Neutrophil (primary cell): ENCODE results near the gene LHX8.

Experiments used
- H3K27ac ChIP-seq: fragments of 200-600 bp; sonication (generic); 2 replicates; pipeline ENCODE4 v1.5.1; 2016; ENCODE audit warnings: mild to moderate bottlenecking, moderate library complexity
- H3K27me3 ChIP-seq: fragments of 200-600 bp; sonication (generic); 2 replicates; pipeline ENCODE4 v1.6.0; 2016; ENCODE audit warnings: mild to moderate bottlenecking
- H3K36me3 ChIP-seq: fragments of 200-600 bp; sonication (generic); 2 replicates; pipeline ENCODE4 v1.5.1; 2017
- H3K4me1 ChIP-seq, 2 experiments: fragments of 200-600 bp in 1 of 2; sonication (generic) in 1 of 2; 1 replicate in 1 of 2; 2 replicates in 1 of 2; pipeline versions ENCODE4 v1.5.1 to v1.6.1; 2013 to 2016; ENCODE audit warnings: low read depth in 1 of 2, low read length in 1 of 2, mild to moderate bottlenecking in 1 of 2, moderate library complexity in 1 of 2; ENCODE audit not compliant: control insufficient read depth in 1 of 2, insufficient read depth in 1 of 2
- H3K4me3 ChIP-seq, 2 experiments: fragments of 200-600 bp in 1 of 2; sonication (generic) in 1 of 2; 1 replicate in 1 of 2; 2 replicates in 1 of 2; pipeline ENCODE4 v1.5.1; 2013 to 2016; ENCODE audit warnings: low read depth in 1 of 2, low read length in 1 of 2, mild to moderate bottlenecking in 1 of 2, moderate library complexity in 1 of 2
- H3K9me3 ChIP-seq: fragments of 200-600 bp; sonication (generic); 2 replicates; pipeline ENCODE4 v1.5.1; 2016
- CTCF ChIP-seq: fragments of 200-600 bp; sonication (generic); IDR thresholded peaks from 2 replicates; pipeline ENCODE4 v1.5.1; 2016; ENCODE audit warnings: antibody characterized with exemption

The LHX8 gene

DNA sequence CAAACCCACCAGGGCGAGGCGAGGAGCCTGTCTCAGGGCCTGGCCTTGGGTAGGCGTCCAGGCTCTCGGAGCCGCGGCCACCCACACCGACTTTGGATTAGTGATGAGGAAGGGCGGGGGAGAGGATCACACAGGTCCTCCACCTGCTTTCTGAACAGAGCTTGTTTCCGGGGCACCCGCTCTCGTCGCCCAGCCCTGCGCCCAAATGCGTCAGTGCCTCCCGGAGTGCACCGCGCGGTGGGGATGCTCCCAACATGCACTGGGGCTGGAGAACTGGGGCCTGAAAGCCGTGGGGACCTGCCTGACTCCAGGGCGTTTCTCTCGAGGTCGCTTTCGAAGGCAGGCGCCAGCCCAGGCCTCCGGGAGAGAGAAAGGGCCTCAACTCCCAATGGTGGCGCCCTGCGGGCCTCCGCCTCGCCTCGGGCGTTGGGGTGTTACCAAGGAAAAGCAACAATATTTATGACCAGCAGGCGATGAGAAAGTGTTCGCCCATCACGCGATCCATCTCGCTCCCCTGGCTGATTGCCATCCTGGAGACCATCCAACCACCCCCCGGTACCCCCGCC is 8.9 kb upstream of the LHX8 start:
- Histone ChIP-seq H3K27ac (no peak overlapping the region), H3K27me3 (peaks cover 76% of the 10 kb centered on the region), H3K4me3 (no peak overlapping the region), H3K36me3 (no peaks in the 10 kb centered on the region), H3K4me1 (no peaks in the 10 kb centered on the region), H3K9me3 (no peaks in the 10 kb centered on the region)
- TF ChIP-seq CTCF: no peak

GRCh38 chr1:75126611-75127101 is 7.5 kb upstream of the LHX8 start:
- Histone ChIP-seq H3K27ac (no peak overlapping the region), H3K4me1 (no peaks in the 10 kb centered on the region), H3K36me3 (no peaks in the 10 kb centered on the region), H3K4me3 (no peak overlapping the region), H3K27me3 (peaks cover 90% of the 10 kb centered on the region), H3K9me3 (no peaks in the 10 kb centered on the region)
- no peak for TF ChIP-seq CTCF

DNA sequence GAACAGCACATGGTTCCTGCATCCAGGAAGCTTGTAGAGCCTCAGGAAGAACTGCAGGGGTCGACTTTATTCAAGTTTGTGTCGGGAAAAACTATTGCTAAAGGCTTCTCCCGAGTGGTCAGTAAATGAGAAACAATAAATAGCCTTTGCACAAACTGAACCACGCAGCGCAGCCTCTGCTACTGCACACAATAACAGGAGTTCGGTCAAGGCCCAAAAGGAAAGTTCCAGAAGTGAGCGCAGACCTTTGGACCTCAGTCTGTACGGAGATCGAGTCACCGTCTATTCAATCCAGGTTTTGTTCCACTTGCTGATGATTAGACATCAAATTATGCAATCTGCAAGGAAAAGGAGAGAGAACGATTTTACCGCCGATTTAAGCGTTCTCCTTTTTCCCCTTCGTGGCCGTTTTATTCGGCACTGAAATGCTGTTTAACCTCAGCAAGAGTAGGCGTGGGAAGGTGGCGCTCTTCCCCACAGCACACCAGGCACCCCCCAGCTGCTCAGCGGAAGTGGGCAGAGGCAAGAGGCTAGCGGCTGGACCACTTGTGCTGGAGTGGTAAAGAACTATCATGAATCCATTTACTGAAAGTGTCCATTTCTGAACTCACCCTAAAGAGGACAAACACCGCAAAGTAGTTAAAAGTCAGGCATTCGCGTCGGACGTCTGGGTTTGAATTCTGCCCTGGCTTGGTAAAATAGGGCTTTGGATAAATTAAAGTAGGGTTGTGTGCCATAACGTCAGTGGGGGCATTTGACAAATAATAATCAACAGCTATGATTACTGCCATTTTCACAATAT is 6.1 kb upstream of the LHX8 start:
- Histone ChIP-seq H3K9me3 (no peaks in the 10 kb centered on the region), H3K27me3 (peaks cover 100% of the 10 kb centered on the region), H3K27ac (no peak overlapping the region), H3K4me1 (no peaks in the 10 kb centered on the region), H3K36me3 (no peaks in the 10 kb centered on the region), H3K4me3 (no peak overlapping the region)
- TF ChIP-seq CTCF: no peak

- Histone ChIP-seq H3K36me3 (no peaks in the 10 kb centered on the region), H3K9me3 (no peaks in the 10 kb centered on the region), H3K27me3 (peaks cover 100% of the 10 kb centered on the region), H3K4me3 (no peak overlapping the region), H3K27ac (no peak overlapping the region), H3K4me1 (no peaks in the 10 kb centered on the region)
- no peak for TF ChIP-seq CTCF
Observed at GRCh38 chr1:75129660-75129982, 4.6 kb upstream of the LHX8 start.

- H3K4me3 ChIP-seq: no peak overlapping the region
Observed at GRCh38 chr1:75129983-75130789, 4.0 kb upstream of the LHX8 start.

More at GRCh38 chr1:75129983-75130789, 4.0 kb upstream of the LHX8 start:
- Histone ChIP-seq H3K36me3 (no peaks in the 10 kb centered on the region), H3K4me1 (no peaks in the 10 kb centered on the region), H3K27ac (no peak overlapping the region), H3K27me3 (peaks cover 100% of the 10 kb centered on the region), H3K9me3 (no peaks in the 10 kb centered on the region)
- TF ChIP-seq CTCF: no peak
